Fibroblast of mammary gland (primary cell): ENCODE data around the gene MRPL27.

Experiments
- DNase-seq: peaks from one replicate; pipeline ENCODE4 v3.0.0-alpha.2; 2010; ENCODE audit warnings: low read depth
- H3K4me3 ChIP-seq: 2 replicates; pipeline ENCODE4 v1.5.1; 2011; ENCODE audit warnings: low read depth, mild to moderate bottlenecking, low read length, moderate library complexity; ENCODE audit not compliant: control insufficient read depth
- CTCF ChIP-seq: conservative IDR thresholded peaks from 2 replicates; pipeline ENCODE4 v1.5.1; 2011; ENCODE audit warnings: low read depth, low read length, inconsistent platforms; ENCODE audit not compliant: control insufficient read depth, insufficient read depth

The MRPL27 gene

DNA sequence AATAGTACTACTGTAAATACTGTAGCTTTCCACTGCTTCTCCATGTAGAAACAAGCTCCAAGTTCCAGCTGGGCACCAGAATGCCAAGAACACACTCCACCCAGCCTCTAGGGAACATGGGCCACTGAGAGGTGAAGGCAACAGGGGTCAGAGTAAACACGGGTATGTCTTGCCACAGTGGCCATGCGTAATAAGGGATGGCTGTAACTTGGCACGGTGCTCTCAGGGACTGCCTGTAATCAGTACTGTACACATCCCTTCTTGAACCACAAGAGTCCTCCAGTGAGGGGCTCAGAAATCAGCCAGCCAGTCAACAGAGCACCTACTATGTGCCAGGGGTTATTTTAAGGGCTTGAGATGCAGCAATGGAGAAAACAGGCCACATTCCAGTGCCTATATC lies 13.5 kb upstream of the MRPL27 start:
- DNase-seq = no peak
- TF ChIP-seq CTCF = no peak
- H3K4me3 ChIP-seq = no peak overlapping the region

DNA sequence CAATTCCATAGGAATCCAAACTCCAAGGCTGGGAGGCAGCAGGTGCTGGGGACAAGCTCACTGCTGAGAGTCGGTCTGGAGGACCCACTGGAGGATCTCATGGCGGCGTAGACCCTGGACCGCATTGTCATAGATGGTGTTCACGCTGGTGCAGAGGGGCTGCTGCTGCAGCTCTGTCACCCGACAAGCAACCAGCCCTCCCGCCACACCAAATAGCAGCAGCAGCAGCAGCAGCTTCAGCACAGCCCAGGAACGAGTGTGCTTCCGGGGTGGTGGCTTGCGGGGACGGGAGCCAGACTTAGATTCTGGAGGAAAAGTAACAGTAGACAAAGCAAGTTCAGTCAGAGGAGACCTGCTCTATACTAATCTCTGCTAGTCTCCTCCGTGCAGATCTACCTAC lies 9.9 kb upstream of the MRPL27 start:
- TF ChIP-seq CTCF = no peak
- no peak for DNase-seq
- H3K4me3 ChIP-seq = no peak overlapping the region

GRCh38 chr17:50381920-50382319 lies 8.9 kb upstream of the MRPL27 start:
- H3K4me3 ChIP-seq = no peak overlapping the region
- TF ChIP-seq CTCF = no peak
- peak; percentile 42 for DNase-seq

- DNase-seq = no peak
- no peak overlapping the region for H3K4me3 ChIP-seq
- no peak for TF ChIP-seq CTCF
Measured at GRCh38 chr17:50381260-50381815, 8.4 kb upstream of the MRPL27 start.

DNA sequence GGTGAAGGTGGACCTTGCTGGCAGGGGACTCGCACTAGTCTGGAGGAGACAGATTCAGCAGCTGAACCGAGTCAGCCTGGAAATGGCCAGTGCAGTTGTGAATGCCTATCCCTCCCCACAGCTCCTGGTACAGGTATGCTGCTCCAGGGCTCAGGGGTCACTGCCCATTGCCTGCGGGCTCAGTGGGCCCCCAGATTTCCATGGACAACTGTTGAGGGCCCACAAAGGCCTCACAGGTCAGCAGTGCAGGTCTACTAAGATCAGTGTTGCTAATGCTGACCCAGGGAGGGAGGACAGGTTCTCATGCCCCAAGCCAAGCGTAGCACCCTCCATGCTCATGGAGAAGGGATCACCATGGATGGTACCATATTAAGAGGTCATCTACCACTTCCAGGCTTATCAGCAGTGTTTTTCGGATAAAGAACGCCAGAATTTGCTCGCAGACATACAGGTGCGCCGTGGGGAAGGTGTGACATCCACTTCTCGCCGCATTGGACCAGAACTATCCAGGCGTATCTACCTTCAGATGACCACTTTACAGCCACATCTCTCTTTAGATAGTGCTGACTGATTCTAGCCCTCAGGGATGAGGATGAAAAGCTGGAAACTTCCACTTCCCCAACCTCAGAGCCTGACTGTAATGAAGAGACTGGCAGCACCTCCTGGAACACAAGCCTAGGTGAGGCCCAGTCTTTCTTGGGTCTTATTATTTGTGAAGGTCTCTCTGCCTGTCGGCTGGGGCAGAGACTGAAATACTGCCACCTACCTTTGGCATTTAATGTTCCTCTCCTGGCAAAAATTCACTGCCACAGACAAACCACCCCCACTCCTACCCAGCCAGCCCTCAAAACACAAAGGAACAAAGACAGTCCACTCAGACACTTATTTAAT lies 7.6 kb upstream of the MRPL27 start:
- DNase-seq = no peak
- TF ChIP-seq CTCF = peak; percentile 23
- H3K4me3 ChIP-seq = no peak overlapping the region

- H3K4me3 ChIP-seq = no peak overlapping the region
- DNase-seq = no peak
- no peak for TF ChIP-seq CTCF
Measured at GRCh38 chr17:50379351-50380132, 6.6 kb upstream of the MRPL27 start.
